GM23338 (cell line): ENCODE results near the gene SHISA8. TPM values are rescaled to one million over a fixed set of nuclear protein-coding genes. Genes with fewer than 3 reads are reported as not detected.

Source experiments
- CREB1 ChIP-seq: fragments of 250-450 bp; sonication (Bioruptor Pico); IDR thresholded peaks from 2 replicates; pipeline ENCODE4 v1.5.0; 2020; ENCODE audit warnings: low read depth, mild to moderate bottlenecking, moderate library complexity
- EZH2phosphoT487 ChIP-seq: fragments of 200-600 bp; sonication (generic); IDR thresholded peaks from one replicate; pipeline ENCODE4 v1.8.1; 2018; ENCODE audit warnings: antibody characterized with exemption; ENCODE audit not compliant: unreplicated experiment
- JUNB ChIP-seq: IDR thresholded peaks from one replicate; pipeline ENCODE4 v1.6.1; 2016; ENCODE audit warnings: antibody characterized with exemption; ENCODE audit not compliant: unreplicated experiment
- NANOG ChIP-seq: IDR thresholded peaks from 2 replicates; pipeline ENCODE4 v1.6.1; 2016; ENCODE audit warnings: antibody characterized with exemption, borderline replicate concordance
- POLR2AphosphoS5 ChIP-seq: IDR thresholded peaks from 2 replicates; pipeline ENCODE4 v1.6.1; 2016; ENCODE audit warnings: antibody characterized with exemption, low read depth
- ZNF114 ChIP-seq: fragments of 250-450 bp; sonication (Bioruptor Pico); IDR thresholded peaks from 2 replicates; pipeline ENCODE4 v1.5.0; 2020; ENCODE audit warnings: mild to moderate bottlenecking, moderate library complexity
- ZNF331 ChIP-seq: fragments of 250-450 bp; sonication (Bioruptor Pico); IDR thresholded peaks from 2 replicates; pipeline ENCODE4 v1.5.0; 2020; ENCODE audit warnings: low read depth, mild to moderate bottlenecking, moderate library complexity
- polyA plus RNA-seq: library from polyadenylated mRNA; unstranded; fragments of >200 nt; fragmentation: Nextera tagmentation; extraction: Ambion mirVana; gene quantifications from 2 replicates; pipeline ENCODE4 v1.2.1, GENCODE V29; 2016
- total RNA-seq: library from RNA; depleted of rRNA; stranded (reverse); fragments of >200 nt; shearing (Covaris generic); gene quantifications from 2 replicates; pipeline ENCODE4 v1.2.3, GENCODE V29; 2014
- TF ChIP-seq, protein P1 (sequence below): fragments of 250-450 bp; sonication (Bioruptor Pico); IDR thresholded peaks from 2 replicates; pipeline ENCODE4 v1.5.0; 2020; ENCODE audit warnings: mild to moderate bottlenecking, moderate library complexity
- TF ChIP-seq, protein P2 (sequence below): IDR thresholded peaks from one replicate; pipeline ENCODE4 v1.6.1; 2018; ENCODE audit warnings: antibody characterized with exemption; ENCODE audit not compliant: unreplicated experiment

SHISA8 gene
- total and polyA plus RNA-seq, 2 experiments from 2014 or later, result 5.1 TPM; not detected in 1

DNA sequence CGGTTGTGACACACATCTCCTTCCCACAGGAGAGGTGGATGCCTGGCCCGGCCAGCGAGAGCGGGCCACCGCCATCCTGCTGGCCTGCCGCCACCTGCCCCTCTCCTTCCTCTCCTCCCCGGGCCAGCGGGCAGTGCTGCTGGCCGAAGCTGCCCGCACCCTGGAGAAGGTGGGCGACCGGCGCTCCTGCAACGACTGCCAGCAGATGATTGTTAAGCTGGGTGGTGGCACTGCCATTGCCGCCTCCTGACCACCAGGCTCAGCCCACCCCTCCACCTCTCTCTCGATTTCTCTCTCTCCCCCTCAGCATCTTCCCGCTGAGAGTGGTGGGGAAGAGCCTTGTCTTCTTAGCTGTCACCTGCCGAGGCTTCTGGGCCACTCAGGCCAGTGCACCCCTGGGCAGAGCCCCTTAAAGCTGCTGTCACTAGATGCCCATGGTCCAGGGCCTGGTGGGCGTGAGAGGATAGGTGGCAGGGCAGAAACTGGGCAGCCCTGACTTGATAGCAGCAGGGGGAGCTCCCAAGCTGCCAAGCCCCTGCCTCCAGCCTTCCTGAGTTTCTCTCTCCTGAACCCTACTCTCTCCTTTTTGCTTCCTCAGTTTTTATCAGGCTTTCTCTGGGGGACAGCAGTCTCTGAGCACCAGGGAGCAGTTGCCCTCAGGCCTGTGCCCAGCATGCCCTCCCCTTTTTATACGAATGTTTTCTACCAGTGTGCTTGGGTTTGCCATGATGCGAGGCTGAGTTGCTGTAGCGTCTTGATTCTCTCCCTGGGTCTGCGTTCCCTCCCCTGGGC lies 9.3 kb downstream of the SHISA8 start (continued):
- TF ChIP-seq, protein P1, sequence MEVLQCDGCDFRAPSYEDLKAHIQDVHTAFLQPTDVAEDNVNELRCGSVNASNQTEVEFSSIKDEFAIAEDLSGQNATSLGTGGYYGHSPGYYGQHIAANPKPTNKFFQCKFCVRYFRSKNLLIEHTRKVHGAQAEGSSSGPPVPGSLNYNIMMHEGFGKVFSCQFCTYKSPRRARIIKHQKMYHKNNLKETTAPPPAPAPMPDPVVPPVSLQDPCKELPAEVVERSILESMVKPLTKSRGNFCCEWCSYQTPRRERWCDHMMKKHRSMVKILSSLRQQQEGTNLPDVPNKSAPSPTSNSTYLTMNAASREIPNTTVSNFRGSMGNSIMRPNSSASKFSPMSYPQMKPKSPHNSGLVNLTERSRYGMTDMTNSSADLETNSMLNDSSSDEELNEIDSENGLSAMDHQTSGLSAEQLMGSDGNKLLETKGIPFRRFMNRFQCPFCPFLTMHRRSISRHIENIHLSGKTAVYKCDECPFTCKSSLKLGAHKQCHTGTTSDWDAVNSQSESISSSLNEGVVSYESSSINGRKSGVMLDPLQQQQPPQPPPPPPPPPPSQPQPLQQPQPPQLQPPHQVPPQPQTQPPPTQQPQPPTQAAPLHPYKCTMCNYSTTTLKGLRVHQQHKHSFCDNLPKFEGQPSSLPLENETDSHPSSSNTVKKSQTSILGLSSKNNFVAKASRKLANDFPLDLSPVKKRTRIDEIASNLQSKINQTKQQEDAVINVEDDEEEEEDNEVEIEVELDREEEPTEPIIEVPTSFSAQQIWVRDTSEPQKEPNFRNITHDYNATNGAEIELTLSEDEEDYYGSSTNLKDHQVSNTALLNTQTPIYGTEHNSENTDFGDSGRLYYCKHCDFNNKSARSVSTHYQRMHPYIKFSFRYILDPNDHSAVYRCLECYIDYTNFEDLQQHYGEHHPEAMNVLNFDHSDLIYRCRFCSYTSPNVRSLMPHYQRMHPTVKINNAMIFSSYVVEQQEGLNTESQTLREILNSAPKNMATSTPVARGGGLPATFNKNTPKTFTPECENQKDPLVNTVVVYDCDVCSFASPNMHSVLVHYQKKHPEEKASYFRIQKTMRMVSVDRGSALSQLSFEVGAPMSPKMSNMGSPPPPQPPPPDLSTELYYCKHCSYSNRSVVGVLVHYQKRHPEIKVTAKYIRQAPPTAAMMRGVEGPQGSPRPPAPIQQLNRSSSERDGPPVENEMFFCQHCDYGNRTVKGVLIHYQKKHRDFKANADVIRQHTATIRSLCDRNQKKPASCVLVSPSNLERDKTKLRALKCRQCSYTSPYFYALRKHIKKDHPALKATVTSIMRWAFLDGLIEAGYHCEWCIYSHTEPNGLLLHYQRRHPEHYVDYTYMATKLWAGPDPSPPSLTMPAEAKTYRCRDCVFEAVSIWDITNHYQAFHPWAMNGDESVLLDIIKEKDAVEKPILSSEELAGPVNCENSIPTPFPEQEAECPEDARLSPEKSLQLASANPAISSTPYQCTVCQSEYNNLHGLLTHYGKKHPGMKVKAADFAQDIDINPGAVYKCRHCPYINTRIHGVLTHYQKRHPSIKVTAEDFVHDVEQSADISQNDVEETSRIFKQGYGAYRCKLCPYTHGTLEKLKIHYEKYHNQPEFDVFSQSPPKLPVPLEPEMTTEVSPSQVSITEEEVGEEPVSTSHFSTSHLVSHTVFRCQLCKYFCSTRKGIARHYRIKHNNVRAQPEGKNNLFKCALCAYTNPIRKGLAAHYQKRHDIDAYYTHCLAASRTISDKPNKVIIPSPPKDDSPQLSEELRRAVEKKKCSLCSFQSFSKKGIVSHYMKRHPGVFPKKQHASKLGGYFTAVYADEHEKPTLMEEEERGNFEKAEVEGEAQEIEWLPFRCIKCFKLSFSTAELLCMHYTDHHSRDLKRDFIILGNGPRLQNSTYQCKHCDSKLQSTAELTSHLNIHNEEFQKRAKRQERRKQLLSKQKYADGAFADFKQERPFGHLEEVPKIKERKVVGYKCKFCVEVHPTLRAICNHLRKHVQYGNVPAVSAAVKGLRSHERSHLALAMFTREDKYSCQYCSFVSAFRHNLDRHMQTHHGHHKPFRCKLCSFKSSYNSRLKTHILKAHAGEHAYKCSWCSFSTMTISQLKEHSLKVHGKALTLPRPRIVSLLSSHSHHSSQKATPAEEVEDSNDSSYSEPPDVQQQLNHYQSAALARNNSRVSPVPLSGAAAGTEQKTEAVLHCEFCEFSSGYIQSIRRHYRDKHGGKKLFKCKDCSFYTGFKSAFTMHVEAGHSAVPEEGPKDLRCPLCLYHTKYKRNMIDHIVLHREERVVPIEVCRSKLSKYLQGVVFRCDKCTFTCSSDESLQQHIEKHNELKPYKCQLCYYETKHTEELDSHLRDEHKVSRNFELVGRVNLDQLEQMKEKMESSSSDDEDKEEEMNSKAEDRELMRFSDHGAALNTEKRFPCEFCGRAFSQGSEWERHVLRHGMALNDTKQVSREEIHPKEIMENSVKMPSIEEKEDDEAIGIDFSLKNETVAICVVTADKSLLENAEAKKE, result no peak
- no peak for TF ChIP-seq CREB1 (CRISPR knock-in tag)
- no peak for TF ChIP-seq JUNB
- TF ChIP-seq POLR2AphosphoS5, result no peak
- no peak for TF ChIP-seq ZNF114
- no peak for TF ChIP-seq ZNF331 (CRISPR knock-in tag)
- TF ChIP-seq, protein P2, sequence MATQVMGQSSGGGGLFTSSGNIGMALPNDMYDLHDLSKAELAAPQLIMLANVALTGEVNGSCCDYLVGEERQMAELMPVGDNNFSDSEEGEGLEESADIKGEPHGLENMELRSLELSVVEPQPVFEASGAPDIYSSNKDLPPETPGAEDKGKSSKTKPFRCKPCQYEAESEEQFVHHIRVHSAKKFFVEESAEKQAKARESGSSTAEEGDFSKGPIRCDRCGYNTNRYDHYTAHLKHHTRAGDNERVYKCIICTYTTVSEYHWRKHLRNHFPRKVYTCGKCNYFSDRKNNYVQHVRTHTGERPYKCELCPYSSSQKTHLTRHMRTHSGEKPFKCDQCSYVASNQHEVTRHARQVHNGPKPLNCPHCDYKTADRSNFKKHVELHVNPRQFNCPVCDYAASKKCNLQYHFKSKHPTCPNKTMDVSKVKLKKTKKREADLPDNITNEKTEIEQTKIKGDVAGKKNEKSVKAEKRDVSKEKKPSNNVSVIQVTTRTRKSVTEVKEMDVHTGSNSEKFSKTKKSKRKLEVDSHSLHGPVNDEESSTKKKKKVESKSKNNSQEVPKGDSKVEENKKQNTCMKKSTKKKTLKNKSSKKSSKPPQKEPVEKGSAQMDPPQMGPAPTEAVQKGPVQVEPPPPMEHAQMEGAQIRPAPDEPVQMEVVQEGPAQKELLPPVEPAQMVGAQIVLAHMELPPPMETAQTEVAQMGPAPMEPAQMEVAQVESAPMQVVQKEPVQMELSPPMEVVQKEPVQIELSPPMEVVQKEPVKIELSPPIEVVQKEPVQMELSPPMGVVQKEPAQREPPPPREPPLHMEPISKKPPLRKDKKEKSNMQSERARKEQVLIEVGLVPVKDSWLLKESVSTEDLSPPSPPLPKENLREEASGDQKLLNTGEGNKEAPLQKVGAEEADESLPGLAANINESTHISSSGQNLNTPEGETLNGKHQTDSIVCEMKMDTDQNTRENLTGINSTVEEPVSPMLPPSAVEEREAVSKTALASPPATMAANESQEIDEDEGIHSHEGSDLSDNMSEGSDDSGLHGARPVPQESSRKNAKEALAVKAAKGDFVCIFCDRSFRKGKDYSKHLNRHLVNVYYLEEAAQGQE, result no peak
- no peak for TF ChIP-seq NANOG
- TF ChIP-seq EZH2phosphoT487, result no peak
